Measurements from ENCODE around the gene THBS3.
"Not testable (repeated sequence)": the region's sequence is repeated elsewhere in the genome, so short reads cannot be mapped to it uniquely, and the experiment has no call there.

The THBS3 gene

GRCh38 chr1:155231302-155231701 lies 23.6 kb upstream of the THBS3 start:
- not testable (repeated sequence) for H3K4me2 ChIP-seq (ENCODE audit: low read depth, low read length, poor library complexity, severe bottlenecking); H3K9me2 ChIP-seq (replicated peaks; ENCODE audit: low read depth, low read length); H3F3A ChIP-seq (ENCODE audit: low read depth); H2AFZ ChIP-seq (ENCODE audit: low read length); H3K9me3 ChIP-seq (ENCODE audit: insufficient read depth, low read depth, low read length); H3K4me3 ChIP-seq (ENCODE audit: low read length, poor library complexity, severe bottlenecking); H4K20me1 ChIP-seq (ENCODE audit: insufficient read depth, low read length, poor library complexity, severe bottlenecking); H3K9ac ChIP-seq (ENCODE audit: low read depth, low read length, poor library complexity, severe bottlenecking); H3K36me3 ChIP-seq (ENCODE audit: insufficient read depth, low read length); H3K27me3 ChIP-seq (ENCODE audit: insufficient read depth, low read length, poor library complexity, severe bottlenecking)
- peaks cover 13% of the 10 kb centered on the region for H3K79me2 ChIP-seq (ENCODE audit: insufficient read depth, low read length)
- H3K4me1 ChIP-seq (ENCODE audit: insufficient read depth, low read length, poor library complexity, severe bottlenecking): peaks cover 13% of the 10 kb centered on the region

- peaks cover 5% of the 10 kb centered on the region for H3K27me3 ChIP-seq (ENCODE audit: insufficient read depth, low read length, poor library complexity, severe bottlenecking)
- H3K36me3 ChIP-seq (ENCODE audit: insufficient read depth, low read length): no peaks in the 10 kb centered on the region
- H3K4me2 ChIP-seq (ENCODE audit: low read depth, low read length, poor library complexity, severe bottlenecking): peak overlapping the region; percentile 88
- peak overlapping the region; percentile 99 for H3K9ac ChIP-seq (ENCODE audit: low read depth, low read length, poor library complexity, severe bottlenecking)
- H3F3A ChIP-seq (ENCODE audit: low read depth): peaks cover 5% of the 10 kb centered on the region; the same call in 1 of the 2 replicates
- TF ChIP-seq EZH2phosphoT487 (IDR thresholded peaks at IDR 0.05; ENCODE audit: borderline replicate concordance): no peak
- TF ChIP-seq CTCF (conservative IDR thresholded peaks at IDR 0.05; ENCODE audit: low read length): peak; percentile 16; the same call in 1 of the 2 replicates
- peak overlapping the region; percentile 82 for H3K4me3 ChIP-seq (ENCODE audit: low read length, poor library complexity, severe bottlenecking)
- H2AFZ ChIP-seq (ENCODE audit: low read length): peak overlapping the region; percentile 47
- peaks cover 24% of the 10 kb centered on the region for H3K4me1 ChIP-seq (ENCODE audit: insufficient read depth, low read length, poor library complexity, severe bottlenecking)
- peaks cover 37% of the 10 kb centered on the region for H3K79me2 ChIP-seq (ENCODE audit: insufficient read depth, low read length)
- H3K9me3 ChIP-seq (ENCODE audit: insufficient read depth, low read depth, low read length): no peaks in the 10 kb centered on the region
- H4K20me1 ChIP-seq (ENCODE audit: insufficient read depth, low read length, poor library complexity, severe bottlenecking): peaks cover 9% of the 10 kb centered on the region
- H3K9me2 ChIP-seq (replicated peaks; ENCODE audit: low read depth, low read length): no peaks in the 10 kb centered on the region
These were observed 20.4 kb upstream of the THBS3 start for GRCh38 chr1:155228096-155228427.

GRCh38 chr1:155227261-155228095 lies 19.8 kb upstream of the THBS3 start:
- H3F3A ChIP-seq (ENCODE audit: low read depth): peaks cover 5% of the 10 kb centered on the region; the same call in 1 of the 2 replicates
- peaks cover 9% of the 10 kb centered on the region for H4K20me1 ChIP-seq (ENCODE audit: insufficient read depth, low read length, poor library complexity, severe bottlenecking)
- H3K4me1 ChIP-seq (ENCODE audit: insufficient read depth, low read length, poor library complexity, severe bottlenecking): peaks cover 24% of the 10 kb centered on the region
- H2AFZ ChIP-seq (ENCODE audit: low read length): peak overlapping the region; percentile 85
- no peaks in the 10 kb centered on the region for H3K9me3 ChIP-seq (ENCODE audit: insufficient read depth, low read depth, low read length)
- H3K4me3 ChIP-seq (ENCODE audit: low read length, poor library complexity, severe bottlenecking): peak overlapping the region; percentile 98
- peaks cover 5% of the 10 kb centered on the region for H3K27me3 ChIP-seq (ENCODE audit: insufficient read depth, low read length, poor library complexity, severe bottlenecking)
- peak overlapping the region; percentile 99 for H3K9ac ChIP-seq (ENCODE audit: low read depth, low read length, poor library complexity, severe bottlenecking)
- H3K36me3 ChIP-seq (ENCODE audit: insufficient read depth, low read length): no peaks in the 10 kb centered on the region
- TF ChIP-seq CTCF (conservative IDR thresholded peaks at IDR 0.05; ENCODE audit: low read length): no peak; the same call in none of the 2 replicates
- TF ChIP-seq EZH2phosphoT487 (IDR thresholded peaks at IDR 0.05; ENCODE audit: borderline replicate concordance): no peak
- H3K79me2 ChIP-seq (ENCODE audit: insufficient read depth, low read length): peaks cover 37% of the 10 kb centered on the region
- H3K4me2 ChIP-seq (ENCODE audit: low read depth, low read length, poor library complexity, severe bottlenecking): peak overlapping the region; percentile 90
- no peaks in the 10 kb centered on the region for H3K9me2 ChIP-seq (replicated peaks; ENCODE audit: low read depth, low read length)

- H2AFZ ChIP-seq (ENCODE audit: low read length): peak overlapping the region; percentile 85
- H3K9ac ChIP-seq (ENCODE audit: low read depth, low read length, poor library complexity, severe bottlenecking): peak overlapping the region; percentile 99
- peaks cover 37% of the 10 kb centered on the region for H3K79me2 ChIP-seq (ENCODE audit: insufficient read depth, low read length)
- no peaks in the 10 kb centered on the region for H3K36me3 ChIP-seq (ENCODE audit: insufficient read depth, low read length)
- H3K9me2 ChIP-seq (replicated peaks; ENCODE audit: low read depth, low read length): no peaks in the 10 kb centered on the region
- H4K20me1 ChIP-seq (ENCODE audit: insufficient read depth, low read length, poor library complexity, severe bottlenecking): peaks cover 9% of the 10 kb centered on the region
- peaks cover 5% of the 10 kb centered on the region; the same call in 1 of the 2 replicates for H3F3A ChIP-seq (ENCODE audit: low read depth)
- no peaks in the 10 kb centered on the region for H3K9me3 ChIP-seq (ENCODE audit: insufficient read depth, low read depth, low read length)
- peak overlapping the region; percentile 98 for H3K4me3 ChIP-seq (ENCODE audit: low read length, poor library complexity, severe bottlenecking)
- H3K4me2 ChIP-seq (ENCODE audit: low read depth, low read length, poor library complexity, severe bottlenecking): peak overlapping the region; percentile 90
- peaks cover 5% of the 10 kb centered on the region for H3K27me3 ChIP-seq (ENCODE audit: insufficient read depth, low read length, poor library complexity, severe bottlenecking)
- peaks cover 24% of the 10 kb centered on the region for H3K4me1 ChIP-seq (ENCODE audit: insufficient read depth, low read length, poor library complexity, severe bottlenecking)
- TF ChIP-seq CTCF (conservative IDR thresholded peaks at IDR 0.05; ENCODE audit: low read length) (no peak; the same call in 1 of the 2 replicates), EZH2phosphoT487 (IDR thresholded peaks at IDR 0.05; ENCODE audit: borderline replicate concordance) (no peak)
These were observed 19.2 kb upstream of the THBS3 start for GRCh38 chr1:155226910-155227260.

Data from Loucy (cell line).